IPS-11a (cell line): ENCODE results near the gene PEX16.
"Not testable (repeated sequence)": the region's sequence is repeated elsewhere in the genome, so short reads cannot be mapped to it uniquely, and the experiment has no call there.

Experiments used
- H3K4me3 ChIP-seq: one replicate; pipeline ENCODE4 v1.5.1; 2013; ENCODE audit warnings: low read depth, low read length, control low read depth

The PEX16 gene

DNA sequence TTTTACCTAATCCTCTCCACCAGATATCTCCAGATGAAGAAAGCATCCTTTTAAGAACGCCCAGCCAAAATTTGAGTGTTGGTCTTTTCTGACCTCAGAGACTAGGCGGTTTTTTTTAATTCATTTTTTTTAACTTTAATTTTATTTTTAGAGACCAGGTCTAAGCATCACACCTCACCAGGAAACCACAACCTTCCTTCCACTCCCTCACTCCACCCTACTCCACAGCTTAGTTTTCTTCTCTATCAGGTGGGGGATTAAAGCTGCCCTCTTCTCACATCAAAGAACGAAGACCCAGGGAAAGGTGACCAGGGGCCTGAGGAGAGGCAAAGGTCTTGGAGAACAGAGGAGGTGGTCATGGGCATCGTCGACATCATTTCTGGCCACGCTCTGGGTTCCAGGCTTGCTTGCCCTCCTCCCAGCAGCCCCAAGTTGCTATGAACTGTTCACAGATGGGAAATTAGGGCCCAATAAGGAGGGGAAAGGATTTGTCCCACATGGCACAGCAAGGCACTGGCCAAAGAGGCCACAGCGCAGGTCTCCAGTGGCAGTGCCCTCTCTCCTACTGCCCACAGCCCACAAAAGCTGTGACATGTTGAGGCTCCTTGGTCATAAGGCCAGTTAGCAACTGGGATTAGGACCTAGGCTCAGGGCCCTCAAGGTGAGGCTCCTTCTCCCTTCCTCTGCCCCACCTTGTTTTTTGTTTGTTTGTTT, 1.4 kb upstream of the PEX16 start:
- no peak overlapping the region for H3K4me3 ChIP-seq

DNA sequence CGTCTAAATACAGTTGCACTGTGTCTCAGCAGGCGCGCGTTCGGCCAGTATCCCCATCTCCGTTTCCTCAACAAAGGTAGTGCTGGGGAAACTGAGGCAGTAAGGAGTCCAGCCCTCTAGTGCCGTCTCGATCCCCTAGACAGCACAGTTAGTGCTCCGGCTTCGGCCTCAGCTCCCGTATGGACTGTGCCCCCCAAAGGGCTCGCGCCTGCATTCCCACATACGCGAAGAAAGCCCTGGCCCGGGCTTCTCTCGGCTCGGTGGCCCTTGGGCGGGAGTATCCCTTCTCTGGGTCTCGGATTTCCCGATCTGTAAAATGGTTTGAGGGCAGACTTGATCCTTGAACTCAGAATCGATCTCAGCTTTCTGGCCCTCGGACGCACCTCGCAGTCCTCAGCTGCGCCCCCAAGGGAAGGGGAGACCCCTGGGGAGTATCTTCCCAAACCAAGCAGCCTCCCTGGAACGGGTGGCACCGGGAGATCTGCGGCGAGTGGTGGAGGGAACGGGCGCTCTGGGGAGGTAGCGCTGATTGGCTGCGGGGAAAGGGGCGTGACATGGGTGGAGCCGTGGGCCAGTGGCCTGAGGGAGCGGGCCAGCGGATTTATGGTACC, 759 bp upstream of the PEX16 start:
- H3K4me3 ChIP-seq: peak overlapping the region; percentile 91

DNA sequence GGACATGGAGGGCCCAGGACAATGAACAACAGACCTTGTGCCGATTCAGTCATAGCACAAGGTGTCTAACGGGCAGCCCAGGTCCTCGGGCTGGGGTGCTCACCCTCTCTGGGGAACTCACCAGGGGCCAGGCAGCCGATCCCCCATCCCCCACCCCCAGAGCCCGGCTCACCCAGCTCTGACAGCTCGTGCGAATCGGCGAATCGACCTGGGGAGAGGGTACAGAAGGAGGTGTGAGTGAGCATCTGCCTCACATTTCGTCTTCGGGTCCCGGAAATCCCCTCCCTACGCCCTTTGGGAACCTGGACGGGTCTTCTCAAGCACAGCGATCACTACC, 423 bp downstream of the PEX16 start:
- H3K4me3 ChIP-seq: peak overlapping the region; percentile 91

DNA sequence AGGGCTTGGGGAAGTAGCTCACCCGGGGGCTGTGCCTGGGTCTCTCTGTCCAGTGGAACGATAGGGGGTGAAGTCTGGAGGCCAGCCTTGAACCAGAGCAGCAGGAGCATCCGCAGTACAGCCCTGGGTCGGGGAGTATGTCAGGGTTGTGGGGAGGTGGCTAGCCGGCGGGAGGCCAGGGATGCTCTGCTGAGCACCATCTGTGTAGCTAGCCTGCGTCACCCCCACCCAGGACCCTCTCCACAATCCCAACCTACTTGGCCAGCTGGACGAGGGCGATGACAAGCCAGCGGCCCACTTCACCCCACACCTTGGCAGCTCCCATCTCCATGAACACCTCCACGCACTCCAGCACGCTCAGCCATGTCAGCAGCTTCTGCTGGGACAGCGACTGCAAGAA, 2.2 kb downstream of the PEX16 start:
- H3K4me3 ChIP-seq: no peak overlapping the region

DNA sequence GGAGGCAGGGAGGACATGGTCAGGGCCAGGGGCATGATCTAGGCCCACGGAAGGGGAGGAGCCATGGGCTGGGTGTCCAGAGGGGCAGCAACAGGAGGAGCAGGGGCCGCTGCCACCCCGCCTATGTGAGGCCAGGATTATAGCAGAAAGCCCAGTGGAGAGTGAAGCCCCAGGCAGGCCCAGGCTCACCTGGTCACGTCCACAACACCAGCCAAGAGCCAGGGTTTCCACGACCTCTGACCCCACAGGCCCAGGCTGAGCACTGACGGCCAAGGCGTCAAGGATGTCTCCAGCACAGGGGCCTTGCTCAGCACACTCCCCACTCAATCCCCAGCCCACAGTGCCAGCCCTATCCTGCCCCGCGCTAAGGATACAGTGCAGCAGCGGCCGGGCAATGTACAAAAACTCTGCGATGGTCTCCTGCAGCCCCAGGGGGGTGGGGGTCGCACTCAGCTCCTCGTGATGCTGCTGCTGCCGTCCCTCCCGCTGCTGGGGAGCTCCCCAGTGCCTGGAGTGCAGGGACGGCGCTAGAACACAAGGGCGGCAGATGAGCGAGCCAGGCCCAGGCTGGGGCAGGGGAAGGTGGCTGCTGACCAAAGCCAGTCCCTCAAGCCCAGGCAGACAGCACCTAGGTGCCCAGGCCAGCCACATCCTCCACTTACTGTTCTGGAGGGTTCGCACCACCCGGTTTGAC, 3.6 kb downstream of the PEX16 start:
- no peak overlapping the region for H3K4me3 ChIP-seq

DNA sequence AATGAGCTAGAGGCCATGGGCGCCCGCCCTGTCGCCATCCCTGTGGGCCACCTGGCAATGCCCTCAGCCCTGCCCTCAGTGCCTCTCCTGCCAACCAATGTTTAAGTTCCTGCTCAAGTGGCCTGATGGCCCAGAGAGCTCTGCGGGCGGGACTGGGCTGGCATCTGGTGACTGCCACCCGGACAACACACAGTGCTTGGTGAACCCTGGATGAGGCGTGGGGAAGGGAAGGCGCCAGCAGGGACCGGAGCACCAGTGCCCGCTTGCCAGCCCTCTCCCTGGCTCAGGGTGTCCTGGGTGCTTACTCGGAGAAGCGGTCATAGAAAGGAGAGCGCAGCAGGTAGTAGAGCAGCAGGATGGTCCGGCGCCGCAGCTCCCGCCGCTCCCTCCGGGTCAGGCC, 4.2 kb downstream of the PEX16 start:
- no peak overlapping the region for H3K4me3 ChIP-seq

DNA sequence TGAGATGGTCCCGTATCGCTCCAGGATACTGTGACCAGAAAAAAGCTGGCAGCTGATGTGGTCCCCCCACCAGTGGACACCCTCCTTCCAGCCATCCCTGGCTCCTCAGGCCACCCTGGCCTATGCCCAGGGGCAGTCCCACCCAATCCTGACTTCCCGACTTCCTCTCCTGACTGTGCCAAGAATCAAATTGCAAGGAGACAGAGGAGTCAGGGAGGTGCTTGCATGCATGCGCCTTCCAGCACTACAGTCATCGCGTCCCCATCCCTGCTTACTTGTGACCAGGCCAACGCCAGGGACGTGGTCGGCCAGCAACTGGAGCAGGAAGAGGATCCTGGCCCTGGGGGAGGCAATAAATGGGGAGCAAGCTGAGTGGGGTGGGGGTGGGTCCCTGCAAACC, 7.1 kb downstream of the PEX16 start:
- H3K4me3 ChIP-seq: no peak overlapping the region

DNA sequence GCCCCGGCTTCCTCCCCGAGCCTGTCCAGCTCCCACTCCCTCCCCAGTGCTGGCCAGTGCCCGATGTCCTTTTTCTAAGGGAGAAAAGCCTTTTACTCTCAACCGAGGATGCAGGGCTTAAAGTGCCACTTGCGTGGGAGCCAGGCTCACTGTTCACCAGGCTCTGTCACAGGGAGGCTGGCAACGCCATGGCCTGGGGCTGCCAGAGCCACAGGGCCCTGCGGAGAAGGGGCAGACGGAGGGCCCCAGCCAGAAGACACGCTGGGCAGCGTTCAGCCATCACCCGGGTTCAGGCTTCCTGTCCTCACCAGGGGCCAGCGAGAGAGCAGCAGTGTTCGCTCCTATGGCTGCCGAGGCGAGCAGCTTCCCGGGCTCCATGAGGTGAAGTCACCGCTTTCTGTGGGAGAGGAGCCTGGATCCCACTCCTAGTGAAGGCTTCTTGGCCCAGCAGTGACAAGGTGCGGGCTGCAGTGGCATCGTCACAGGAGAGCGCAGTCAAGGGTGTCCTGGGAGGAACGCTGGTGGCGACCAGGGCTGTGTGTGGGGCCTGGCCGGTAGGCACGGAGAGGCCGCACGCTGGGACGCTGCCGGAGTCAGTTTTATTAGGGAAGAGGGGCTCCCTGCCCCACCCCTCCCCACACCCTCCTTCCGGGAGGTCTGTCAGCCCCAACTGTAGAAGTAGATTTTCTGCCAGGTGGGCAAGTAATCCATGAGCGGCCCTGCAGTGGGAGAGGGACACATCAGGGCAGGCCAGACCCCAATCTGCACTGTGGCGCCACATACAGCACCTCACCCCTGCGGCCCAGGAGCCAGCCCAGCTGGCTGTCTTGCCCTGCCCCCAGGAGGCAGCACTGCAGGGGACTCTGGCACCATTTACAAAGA, 7.8 kb downstream of the PEX16 start:
- no peak overlapping the region for H3K4me3 ChIP-seq

DNA sequence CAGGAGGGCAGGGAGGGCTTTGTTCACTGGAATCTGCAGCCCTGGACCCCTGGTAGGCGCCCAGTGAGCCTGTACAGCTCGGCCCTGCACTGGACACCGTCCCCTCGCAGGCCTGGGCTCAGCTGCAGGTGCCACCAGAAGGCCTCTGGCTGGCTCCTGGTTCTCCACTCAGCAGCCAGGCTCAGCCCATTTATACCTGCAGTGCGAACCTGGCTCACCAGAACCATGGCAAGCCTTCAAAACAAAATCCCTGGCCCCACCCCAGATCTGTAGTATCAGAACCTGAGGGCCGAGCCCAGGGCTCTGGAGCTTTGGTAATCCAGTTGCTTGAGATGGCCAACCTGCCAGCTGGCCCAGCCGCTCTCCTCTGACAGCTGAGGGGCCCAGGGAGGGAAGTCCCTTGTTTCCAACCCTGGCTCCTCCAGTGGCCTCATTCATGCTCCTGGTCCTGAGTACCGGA, 9.7 kb downstream of the PEX16 start:
- no peak overlapping the region for H3K4me3 ChIP-seq

DNA sequence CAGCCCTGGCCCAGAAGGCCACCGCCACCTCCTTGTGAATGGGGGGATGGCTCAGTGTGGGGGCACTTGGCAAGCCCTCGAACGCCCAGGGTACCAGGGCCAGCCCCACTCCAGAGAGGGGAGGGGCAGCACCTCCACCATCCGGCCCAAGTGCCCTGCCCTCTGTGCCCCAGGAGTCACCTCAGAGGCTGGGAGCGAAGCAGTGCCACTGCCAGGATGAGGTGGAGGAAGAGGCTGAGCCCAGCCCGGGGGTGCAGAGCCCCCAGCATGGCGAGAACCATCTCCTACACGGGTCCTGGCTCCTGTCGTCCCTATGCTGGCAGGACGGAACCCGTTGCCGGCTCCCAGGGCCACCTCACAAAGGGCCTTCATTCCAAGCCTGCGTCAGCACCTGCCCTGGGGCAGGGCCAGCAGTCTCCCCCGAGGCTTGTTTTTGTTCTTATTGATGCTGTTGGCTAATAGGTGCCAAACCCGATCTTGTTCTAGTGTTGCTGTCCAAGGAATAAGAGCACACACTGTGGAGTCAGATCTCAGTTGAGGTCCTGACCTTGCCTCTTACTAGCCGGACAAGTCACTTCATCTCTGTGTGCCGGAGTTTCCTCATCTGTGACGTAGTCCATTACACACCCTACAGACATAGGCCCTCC, 10.6 kb downstream of the PEX16 start, which contains the start of gene FREY1:
FREY1 (minus strand) TSS at position 307 of the 647 bp plus-strand sequence; CDS start at position 281, 26 bp downstream.
- no peak within 1 kb of the TSS for H3K4me3 ChIP-seq

DNA sequence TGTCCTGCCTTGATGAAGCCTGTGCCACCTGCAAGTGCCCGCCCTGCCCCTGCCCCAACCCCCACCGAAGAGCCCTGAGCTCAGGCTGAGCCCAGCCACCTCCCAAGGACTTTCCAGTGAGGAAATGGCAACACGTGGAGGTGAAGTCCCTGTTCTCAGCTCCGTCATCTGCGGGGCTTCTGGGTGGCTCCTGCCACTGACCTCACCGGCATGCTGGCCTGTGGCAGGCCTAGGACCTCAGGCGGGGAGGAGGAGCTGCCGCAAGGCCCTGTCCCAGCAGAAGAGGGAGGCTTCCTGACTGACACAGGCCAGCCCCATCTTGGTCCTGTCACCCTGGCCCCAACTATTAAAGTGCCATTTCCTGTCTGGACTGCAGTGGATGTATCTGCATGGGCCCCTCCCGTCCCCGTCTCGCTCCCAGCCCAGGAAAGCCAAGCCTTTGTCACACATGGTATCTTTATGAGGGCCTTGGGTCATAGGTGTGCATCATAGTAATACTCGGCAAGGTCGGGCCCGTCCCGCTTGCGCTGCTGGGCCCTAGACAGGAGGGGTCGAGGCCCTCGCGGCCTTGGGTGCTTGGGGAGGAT, 11.5 kb downstream of the PEX16 start:
- no peak overlapping the region for H3K4me3 ChIP-seq

DNA sequence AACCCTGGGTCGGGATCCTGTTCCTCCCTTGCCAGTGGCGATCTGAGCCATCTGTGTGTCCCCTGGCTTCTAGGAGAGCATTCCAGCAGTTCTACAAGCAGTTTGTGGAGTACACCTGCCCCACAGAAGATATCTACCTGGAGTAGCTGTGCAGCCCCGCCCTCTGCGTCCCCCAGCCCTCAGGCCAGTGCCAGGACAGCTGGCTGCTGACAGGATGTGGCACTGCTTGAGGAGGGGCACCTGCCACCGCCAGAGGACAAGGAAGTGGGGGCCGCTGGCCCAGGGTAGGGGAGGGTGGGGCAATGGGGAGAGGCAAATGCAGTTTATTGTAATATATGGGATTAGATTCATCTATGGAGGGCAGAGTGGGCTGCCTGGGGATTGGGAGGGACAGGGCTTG, 12.1 kb downstream of the PEX16 start:
- not testable (repeated sequence) for H3K4me3 ChIP-seq

DNA sequence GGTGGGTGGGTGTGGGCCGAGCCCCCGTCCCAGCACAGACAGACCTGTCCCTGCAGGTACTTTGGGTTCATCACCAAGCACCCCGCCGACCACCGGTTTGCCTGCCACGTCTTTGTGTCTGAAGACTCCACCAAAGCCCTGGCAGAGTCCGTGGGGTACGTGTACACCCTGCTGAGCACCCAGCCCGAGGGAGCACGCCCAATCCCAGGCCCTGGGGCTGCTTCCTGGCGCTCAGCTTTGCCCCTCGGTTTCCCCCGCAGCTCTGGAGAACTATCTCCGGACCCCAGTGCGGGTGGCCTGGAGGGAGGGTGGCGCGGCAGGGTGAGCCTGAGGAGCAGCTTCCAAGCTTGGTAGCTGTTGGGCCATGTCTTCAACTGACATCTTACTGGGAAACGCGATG, 12.6 kb downstream of the PEX16 start:
- H3K4me3 ChIP-seq: no peak overlapping the region

DNA sequence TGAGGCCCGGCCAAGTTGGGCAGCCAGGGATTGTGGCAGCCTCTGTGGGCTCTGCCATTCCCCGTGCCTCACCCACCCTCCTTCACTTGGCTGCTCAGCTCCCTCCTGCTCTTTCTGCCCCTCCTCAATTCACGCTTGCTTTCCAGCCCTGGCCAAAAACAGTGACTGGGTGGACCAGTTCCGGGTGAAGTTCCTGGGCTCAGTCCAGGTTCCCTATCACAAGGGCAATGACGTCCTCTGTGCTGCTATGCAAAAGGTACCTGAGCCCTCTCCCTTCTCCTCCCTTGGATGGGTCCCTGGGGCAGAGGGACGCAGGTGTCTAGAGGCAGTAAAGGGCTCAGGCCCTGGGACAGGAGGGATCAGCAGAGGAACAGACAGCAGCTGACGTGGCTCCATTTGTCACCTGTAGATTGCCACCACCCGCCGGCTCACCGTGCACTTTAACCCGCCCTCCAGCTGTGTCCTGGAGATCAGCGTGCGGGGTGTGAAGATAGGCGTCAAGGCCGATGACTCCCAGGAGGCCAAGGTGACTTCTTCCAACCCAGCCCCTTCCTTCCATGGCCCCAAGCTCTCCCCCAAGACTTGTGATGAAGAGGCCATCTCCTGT, 13.3 kb downstream of the PEX16 start:
- H3K4me3 ChIP-seq: no peak overlapping the region

DNA sequence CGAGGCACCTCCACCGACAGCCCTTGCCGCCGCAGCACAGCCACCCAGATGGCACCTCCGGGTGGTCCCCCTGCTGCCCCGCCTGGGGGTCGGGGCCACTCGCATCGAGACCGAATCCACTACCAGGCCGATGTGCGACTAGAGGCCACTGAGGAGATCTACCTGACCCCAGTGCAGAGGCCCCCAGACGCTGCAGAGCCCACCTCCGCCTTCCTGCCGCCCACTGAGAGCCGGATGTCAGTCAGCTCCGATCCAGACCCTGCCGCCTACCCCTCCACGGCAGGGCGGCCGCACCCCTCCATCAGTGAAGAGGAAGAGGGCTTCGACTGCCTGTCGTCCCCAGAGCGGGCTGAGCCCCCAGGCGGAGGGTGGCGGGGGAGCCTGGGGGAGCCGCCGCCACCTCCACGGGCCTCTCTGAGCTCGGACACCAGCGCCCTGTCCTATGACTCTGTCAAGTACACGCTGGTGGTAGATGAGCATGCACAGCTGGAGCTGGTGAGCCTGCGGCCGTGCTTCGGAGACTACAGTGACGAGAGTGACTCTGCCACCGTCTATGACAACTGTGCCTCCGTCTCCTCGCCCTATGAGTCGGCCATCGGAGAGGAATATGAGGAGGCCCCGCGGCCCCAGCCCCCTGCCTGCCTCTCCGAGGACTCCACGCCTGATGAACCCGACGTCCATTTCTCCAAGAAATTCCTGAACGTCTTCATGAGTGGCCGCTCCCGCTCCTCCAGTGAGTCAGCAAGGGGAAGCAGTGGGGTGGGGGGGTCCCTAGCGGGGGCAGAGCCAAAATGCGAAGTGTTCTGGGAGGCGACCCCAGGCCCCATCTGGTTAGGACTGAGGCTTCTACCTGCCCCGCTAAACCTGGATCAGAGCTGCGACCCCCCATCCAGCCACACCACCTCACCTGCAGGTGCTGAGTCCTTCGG, 15.0 kb downstream of the PEX16 start:
- H3K4me3 ChIP-seq: no peak overlapping the region

DNA sequence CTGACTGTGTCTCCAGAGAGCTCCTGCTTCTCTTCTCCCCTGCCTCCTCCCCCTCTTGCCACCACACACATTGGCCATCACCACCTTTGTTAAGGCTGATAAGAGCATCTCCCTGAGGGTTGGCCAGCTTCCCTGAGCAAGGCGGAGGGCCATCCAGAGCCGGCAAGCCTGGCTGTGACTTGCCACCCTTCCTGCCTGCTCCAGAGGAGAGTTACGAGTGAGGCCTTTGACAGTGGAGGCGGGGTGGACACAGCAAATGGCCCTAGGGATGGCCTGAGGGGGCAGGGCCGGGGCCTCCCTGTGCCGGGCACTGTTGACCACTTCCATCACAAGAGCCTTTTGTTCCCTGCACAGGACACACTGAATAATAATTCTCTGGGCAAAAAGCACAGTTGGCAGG, 16.1 kb downstream of the PEX16 start:
- H3K4me3 ChIP-seq: no peak overlapping the region

DNA sequence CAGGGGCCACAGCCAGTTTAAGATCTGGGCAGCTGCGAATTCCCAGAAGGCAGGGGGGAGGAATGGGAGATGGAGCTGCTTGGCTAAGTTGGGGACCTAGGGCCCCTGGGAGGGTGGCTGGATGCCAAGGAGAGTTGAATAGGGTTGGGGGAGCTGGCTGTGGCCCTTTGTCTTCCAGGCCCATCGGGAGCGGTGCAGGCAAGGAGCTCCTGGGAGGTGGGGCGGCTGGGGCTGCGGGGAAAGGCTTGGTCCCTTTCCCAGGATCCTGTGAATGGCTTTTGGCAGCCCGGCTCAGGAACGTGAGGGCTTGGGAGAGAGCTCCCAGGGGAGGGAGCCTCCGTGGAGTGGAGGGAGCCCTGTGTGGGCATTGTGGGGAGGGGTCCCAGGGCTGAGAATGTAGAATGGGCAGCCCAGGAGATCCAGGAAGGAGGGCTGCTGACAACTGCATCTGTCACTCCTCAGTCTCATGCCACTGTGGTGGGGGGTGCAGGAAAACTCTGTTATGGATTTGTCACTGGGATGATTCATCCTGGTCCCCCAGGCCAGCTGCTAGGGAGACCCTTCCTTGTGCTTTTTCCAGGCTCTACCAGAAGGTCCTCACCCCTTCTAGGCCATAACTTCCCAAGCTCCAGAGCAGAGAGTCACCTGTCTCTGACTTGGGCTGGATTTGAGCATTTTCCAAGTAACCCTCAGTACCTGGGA, 16.6 kb downstream of the PEX16 start:
- H3K4me3 ChIP-seq: peak overlapping the region; percentile 24

DNA sequence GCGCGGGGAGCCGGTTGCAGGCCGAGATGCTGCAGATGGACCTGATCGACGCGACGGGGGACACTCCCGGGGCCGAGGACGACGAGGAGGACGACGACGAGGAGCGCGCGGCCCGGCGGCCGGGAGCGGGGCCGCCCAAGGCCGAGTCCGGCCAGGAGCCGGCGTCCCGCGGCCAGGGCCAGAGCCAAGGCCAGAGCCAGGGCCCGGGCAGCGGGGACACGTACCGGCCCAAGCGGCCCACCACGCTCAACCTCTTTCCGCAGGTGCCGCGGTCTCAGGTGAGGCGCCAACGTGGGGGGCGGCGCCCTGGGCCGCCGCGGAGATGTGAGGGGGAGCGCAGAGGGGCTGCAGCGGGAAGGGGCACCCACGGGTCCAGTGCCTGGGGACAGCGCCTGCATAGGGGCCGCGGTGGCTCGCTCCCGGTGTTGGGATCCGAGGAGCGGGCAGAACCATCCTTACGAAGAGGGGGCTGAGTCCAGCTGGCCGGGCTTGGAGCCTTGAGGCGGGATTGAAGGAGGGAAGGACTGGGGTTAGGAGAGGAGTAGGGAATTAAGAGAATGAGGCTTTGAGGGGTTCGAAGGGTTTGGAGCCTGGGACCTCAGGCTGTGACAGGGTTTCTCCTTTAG, 17.4 kb downstream of the PEX16 start:
- H3K4me3 ChIP-seq: peak overlapping the region; percentile 24
